ENCODE results near the gene APOA1.

GRCh38 chr11:116835042-116835772 lies 2.2 kb downstream of the APOA1 start:
- no peak for TF ChIP-seq CTCF (IDR thresholded peaks at IDR 0.05)
- peak in 1 of 3 donors; percentile 4 for TF ChIP-seq POLR2AphosphoS5 (IDR thresholded peaks at IDR 0.05)
- TF ChIP-seq POLR2A (IDR thresholded peaks at IDR 0.05): no peak
- no peak for TF ChIP-seq EP300 (IDR thresholded peaks at IDR 0.05)
